ENCODE results near the gene MCAT. TPM values are rescaled to one million over a fixed set of nuclear protein-coding genes. Genes with fewer than 3 reads are reported as not detected.
"Not testable (repeated sequence)": the region's sequence is repeated elsewhere in the genome, so short reads cannot be mapped to it uniquely, and the experiment has no call there.

Gene MCAT
- total RNA-seq, 2 donors from 2014 or later = 16.5 to 19.2 TPM

- H3K27me3 Mint-ChIP-seq = no peaks in the 10 kb centered on the region
These were observed 12.6 kb upstream of the MCAT start for GRCh38 chr22:43155789-43156188.

GRCh38 chr22:43154887-43155536 lies 11.8 kb upstream of the MCAT start:
- Mint-ChIP-seq H3K4me3 (no peak overlapping the region), H3K36me3 (ENCODE audit: low read depth) (peaks cover 3% of the 10 kb centered on the region), H3K27ac (peak overlapping the region; percentile 43), H3K27me3 (no peaks in the 10 kb centered on the region), H3K4me1 (peaks cover 20% of the 10 kb centered on the region)
- ATAC-seq (no peak), DNase-seq (no peak)
- no peaks in the 10 kb centered on the region for H3K9me3 ChIP-seq (ENCODE audit: control insufficient read depth, low read length, poor library complexity, severe bottlenecking)

More at GRCh38 chr22:43155789-43156188, 12.6 kb upstream of the MCAT start:
- Mint-ChIP-seq H3K4me1 (peaks cover 18% of the 10 kb centered on the region), H3K36me3 (ENCODE audit: low read depth) (peaks cover 3% of the 10 kb centered on the region), H3K27ac (no peak overlapping the region), H3K4me3 (no peak overlapping the region)
- DNase-seq (no peak), ATAC-seq (no peak)
- no peaks in the 10 kb centered on the region for H3K9me3 ChIP-seq (ENCODE audit: control insufficient read depth, low read length, poor library complexity, severe bottlenecking)

DNA sequence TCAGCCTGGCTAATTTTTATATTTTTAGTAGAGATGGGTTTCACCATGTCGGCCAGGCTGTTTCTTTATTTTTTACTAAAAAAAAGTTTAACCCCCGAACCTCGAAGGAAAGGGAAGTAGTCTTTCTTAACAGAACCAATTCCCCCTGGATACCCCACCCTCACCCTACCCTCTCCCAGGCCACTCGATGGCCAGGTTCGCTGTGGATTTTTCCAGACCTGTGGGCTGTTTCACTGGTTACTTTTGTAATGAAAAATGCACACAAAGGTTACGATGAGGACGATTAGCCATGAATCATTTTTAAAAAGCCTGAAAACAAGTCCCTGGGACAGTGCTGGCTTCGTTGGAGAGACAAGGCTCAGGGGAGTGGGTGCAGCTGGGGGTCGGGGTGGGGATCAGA lies 10.7 kb upstream of the MCAT start:
- Mint-ChIP-seq H3K4me1 (peaks cover 20% of the 10 kb centered on the region), H3K36me3 (ENCODE audit: low read depth) (peaks cover 3% of the 10 kb centered on the region), H3K27ac (peak overlapping the region; percentile 43), H3K4me3 (no peak overlapping the region), H3K27me3 (no peaks in the 10 kb centered on the region)
- DNase-seq = no peak
- ATAC-seq = no peak
- no peaks in the 10 kb centered on the region for H3K9me3 ChIP-seq (ENCODE audit: control insufficient read depth, low read length, poor library complexity, severe bottlenecking)

- Mint-ChIP-seq H3K27ac (peak overlapping the region; percentile 60), H3K4me1 (peaks cover 15% of the 10 kb centered on the region), H3K27me3 (no peaks in the 10 kb centered on the region), H3K4me3 (peak overlapping the region; percentile 90), H3K36me3 (ENCODE audit: low read depth) (peaks cover 3% of the 10 kb centered on the region)
- DNase-seq (peak; percentile 41 to 54 (median 50)), ATAC-seq (peak; percentile 89)
- H3K9me3 ChIP-seq (ENCODE audit: control insufficient read depth, low read length, poor library complexity, severe bottlenecking) = no peaks in the 10 kb centered on the region
These were observed 9.3 kb upstream of the MCAT start for GRCh38 chr22:43152357-43153071.

- peaks cover 15% of the 10 kb centered on the region for H3K4me1 Mint-ChIP-seq
- ATAC-seq (peak; percentile 49), DNase-seq (no peak)
- H3K27me3 Mint-ChIP-seq = no peaks in the 10 kb centered on the region
- peak overlapping the region; percentile 90 for H3K4me3 Mint-ChIP-seq
- no peaks in the 10 kb centered on the region for H3K9me3 ChIP-seq (ENCODE audit: control insufficient read depth, low read length, poor library complexity, severe bottlenecking)
- H3K36me3 Mint-ChIP-seq (ENCODE audit: low read depth) = peaks cover 3% of the 10 kb centered on the region
- H3K27ac Mint-ChIP-seq = peak overlapping the region; percentile 60
These were observed 8.8 kb upstream of the MCAT start for GRCh38 chr22:43152003-43152356.

GRCh38 chr22:43151251-43152002 lies 8.2 kb upstream of the MCAT start, which contains the start of gene TSPO:
TSPO (plus strand) TSS chr22:43151559; CDS start chr22:43159239, 7,680 bp downstream.
- Mint-ChIP-seq H3K36me3 (ENCODE audit: low read depth) (peaks cover 3% of the 10 kb centered on the region), H3K4me1 (peaks cover 15% of the 10 kb centered on the region), H3K27me3 (no peaks in the 10 kb centered on the region), H3K4me3 (peak within 1 kb of the TSS; percentile 96), H3K27ac (peak within 1 kb of the TSS; percentile 81)
- peak; percentile 36 to 74 (median 69) for DNase-seq
- H3K9me3 ChIP-seq (ENCODE audit: control insufficient read depth, low read length, poor library complexity, severe bottlenecking) = no peaks in the 10 kb centered on the region
- ATAC-seq = peak; percentile 68

DNA sequence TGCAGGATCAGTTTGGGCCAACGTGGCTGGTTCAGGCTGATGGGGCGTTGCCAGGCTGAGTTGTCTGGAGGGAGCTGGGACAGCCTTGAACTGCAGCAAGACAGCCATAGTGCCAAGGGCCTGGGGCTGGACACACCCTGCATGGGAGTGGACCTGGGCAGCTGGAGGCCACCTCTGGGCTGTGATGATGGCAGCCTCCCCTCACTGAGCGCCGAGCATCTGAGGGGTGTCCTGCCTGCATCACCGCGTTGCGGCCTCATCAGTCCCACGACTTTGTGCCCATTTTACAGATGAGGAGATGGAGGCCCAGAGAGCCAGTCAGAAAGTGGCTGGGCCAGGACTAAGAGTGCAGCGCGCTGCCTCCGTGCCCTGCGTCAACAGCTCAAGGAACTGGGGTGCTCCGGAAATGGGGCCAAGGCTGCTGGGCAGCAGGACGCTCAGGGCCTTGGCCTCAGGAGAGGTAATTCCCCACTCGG lies 7.6 kb upstream of the MCAT start:
- no peaks in the 10 kb centered on the region for H3K9me3 ChIP-seq (ENCODE audit: control insufficient read depth, low read length, poor library complexity, severe bottlenecking)
- H3K4me1 Mint-ChIP-seq = peaks cover 15% of the 10 kb centered on the region
- peak overlapping the region; percentile 81 for H3K27ac Mint-ChIP-seq
- H3K36me3 Mint-ChIP-seq (ENCODE audit: low read depth) = peaks cover 3% of the 10 kb centered on the region
- H3K4me3 Mint-ChIP-seq = peak overlapping the region; percentile 96
- ATAC-seq = no peak
- H3K27me3 Mint-ChIP-seq = no peaks in the 10 kb centered on the region
- DNase-seq = no peak

GRCh38 chr22:43148581-43148980 lies 5.4 kb upstream of the MCAT start:
- no peaks in the 10 kb centered on the region for H3K9me3 ChIP-seq (ENCODE audit: control insufficient read depth, low read length, poor library complexity, severe bottlenecking)
- Mint-ChIP-seq H3K4me3 (no peak overlapping the region), H3K27me3 (no peaks in the 10 kb centered on the region), H3K36me3 (ENCODE audit: low read depth) (peaks cover 3% of the 10 kb centered on the region), H3K27ac (no peak overlapping the region), H3K4me1 (peaks cover 12% of the 10 kb centered on the region)
- ATAC-seq (no peak), DNase-seq (no peak)

DNA sequence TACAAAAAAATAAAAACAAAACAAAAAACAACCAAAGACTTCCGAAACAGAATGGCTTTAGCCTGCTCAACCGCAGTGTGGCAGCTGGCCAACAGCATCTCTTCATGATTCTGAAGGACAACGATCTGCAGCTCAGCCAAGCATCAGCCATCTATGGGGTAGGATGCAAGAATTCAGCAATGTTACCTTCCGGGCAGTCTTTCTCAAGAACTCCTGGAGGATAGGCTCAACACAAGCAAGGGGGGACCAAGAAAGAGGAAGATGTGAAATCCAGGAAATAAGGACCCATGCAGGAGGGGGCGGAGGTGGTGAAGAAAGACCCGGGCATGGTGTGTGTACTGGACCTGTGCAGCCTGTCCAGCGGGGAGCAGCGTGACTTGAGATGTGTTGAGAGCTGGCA lies 4.6 kb upstream of the MCAT start:
- peaks cover 13% of the 10 kb centered on the region for H3K4me1 Mint-ChIP-seq
- DNase-seq (no peak), ATAC-seq (no peak)
- peaks cover 3% of the 10 kb centered on the region for H3K36me3 Mint-ChIP-seq (ENCODE audit: low read depth)
- no peaks in the 10 kb centered on the region for H3K9me3 ChIP-seq (ENCODE audit: control insufficient read depth, low read length, poor library complexity, severe bottlenecking)
- H3K27me3 Mint-ChIP-seq = no peaks in the 10 kb centered on the region
- H3K27ac Mint-ChIP-seq = peak overlapping the region; percentile 78
- H3K4me3 Mint-ChIP-seq = peak overlapping the region; percentile 70

- H3K36me3 Mint-ChIP-seq (ENCODE audit: low read depth); H3K4me3 Mint-ChIP-seq; H3K9me3 ChIP-seq (ENCODE audit: control insufficient read depth, low read length, poor library complexity, severe bottlenecking); ATAC-seq; H3K27ac Mint-ChIP-seq; H3K27me3 Mint-ChIP-seq; DNase-seq: not testable (repeated sequence)
- H3K4me1 Mint-ChIP-seq = peaks cover 10% of the 10 kb centered on the region
These were observed 3.1 kb upstream of the MCAT start for GRCh38 chr22:43146332-43146731.

DNA sequence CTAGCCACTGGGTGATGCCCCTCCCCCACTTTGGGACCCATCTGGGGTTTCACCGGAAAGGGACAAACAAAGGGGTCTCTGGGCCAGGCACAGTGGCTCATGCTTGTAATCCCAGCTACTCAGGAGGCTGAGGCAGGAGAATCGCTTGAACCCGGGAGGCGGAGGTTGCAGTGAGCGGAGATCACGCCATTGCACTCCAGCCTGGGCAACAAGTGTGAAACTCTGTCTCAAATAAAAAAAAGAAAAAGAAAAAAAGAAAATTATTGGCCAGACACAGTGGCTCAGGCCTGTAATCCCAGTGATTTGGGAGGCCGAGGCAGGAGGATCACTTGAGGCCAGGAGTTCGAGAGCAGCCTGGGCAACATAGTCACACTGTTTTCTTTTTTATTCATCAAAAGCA lies 2.2 kb upstream of the MCAT start:
- ATAC-seq; H3K4me1 Mint-ChIP-seq; H3K36me3 Mint-ChIP-seq (ENCODE audit: low read depth); H3K9me3 ChIP-seq (ENCODE audit: control insufficient read depth, low read length, poor library complexity, severe bottlenecking); H3K27me3 Mint-ChIP-seq; DNase-seq; H3K4me3 Mint-ChIP-seq: not testable (repeated sequence)
- H3K27ac Mint-ChIP-seq = peak overlapping the region; percentile 32

DNA sequence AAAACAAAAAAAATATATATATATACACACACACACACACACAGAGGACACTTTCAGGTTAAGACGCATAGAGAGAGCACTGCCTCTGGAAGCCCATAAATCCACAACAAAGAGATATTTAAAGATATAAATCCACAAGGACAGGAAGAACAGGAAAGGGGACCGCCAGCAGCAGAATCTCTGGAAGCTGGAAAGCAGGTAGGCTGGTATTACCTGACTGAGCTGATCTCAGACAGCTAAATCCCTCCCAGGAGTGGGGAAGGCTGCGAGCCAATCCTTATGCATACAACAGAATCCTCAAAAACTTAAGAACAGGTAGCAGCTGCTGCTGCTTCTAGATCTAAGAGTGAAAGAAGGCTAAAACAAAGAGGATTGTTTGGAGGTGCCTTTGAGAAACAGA lies 1.8 kb upstream of the MCAT start:
- ATAC-seq = no peak
- Mint-ChIP-seq H3K4me3 (no peak overlapping the region), H3K27me3 (no peaks in the 10 kb centered on the region), H3K4me1 (peaks cover 9% of the 10 kb centered on the region), H3K36me3 (ENCODE audit: low read depth) (no peaks in the 10 kb centered on the region), H3K27ac (peak overlapping the region; percentile 32)
- H3K9me3 ChIP-seq (ENCODE audit: control insufficient read depth, low read length, poor library complexity, severe bottlenecking) = no peaks in the 10 kb centered on the region
- no peak for DNase-seq

GRCh38 chr22:43136801-43137200 lies 6.4 kb downstream of the MCAT start:
- no peaks in the 10 kb centered on the region for H3K9me3 ChIP-seq (ENCODE audit: control insufficient read depth, low read length, poor library complexity, severe bottlenecking)
- no peak overlapping the region for H3K27ac Mint-ChIP-seq
- no peaks in the 10 kb centered on the region for H3K27me3 Mint-ChIP-seq
- peaks cover 7% of the 10 kb centered on the region for H3K4me1 Mint-ChIP-seq
- DNase-seq (no peak), ATAC-seq (no peak)
- H3K36me3 Mint-ChIP-seq (ENCODE audit: low read depth) = peaks cover 2% of the 10 kb centered on the region
- no peak overlapping the region for H3K4me3 Mint-ChIP-seq
